ENCODE data around the gene CHN2. TPM values are rescaled to one million over a fixed set of nuclear protein-coding genes. Genes with fewer than 3 reads are reported as not detected.

CHN2 gene
- total RNA-seq, 1 experiment from 2014 or later: 17.2 TPM

- DNase-seq (ENCODE audit: low spot score): no peak
Measured at GRCh38 chr7:29332875-29333855, 138.6 kb downstream of the CHN2 start.

- no peak for DNase-seq (ENCODE audit: low spot score)
Measured at GRCh38 chr7:29335188-29336083, 140.9 kb downstream of the CHN2 start.

- peak; percentile 69 for DNase-seq (ENCODE audit: low spot score)
Measured at GRCh38 chr7:29337546-29338116, 143.1 kb downstream of the CHN2 start.

GRCh38 chr7:29340696-29341095, 146.1 kb downstream of the CHN2 start:
- no peak for DNase-seq (ENCODE audit: low spot score)

- no peak for DNase-seq (ENCODE audit: low spot score)
Measured at GRCh38 chr7:29341156-29341555, 146.6 kb downstream of the CHN2 start.

- DNase-seq (ENCODE audit: low spot score): no peak
Measured at GRCh38 chr7:29342761-29343160, 148.2 kb downstream of the CHN2 start.

GRCh38 chr7:29343399-29343798, 148.8 kb downstream of the CHN2 start:
- DNase-seq (ENCODE audit: low spot score): no peak

GRCh38 chr7:29344334-29344978, 149.9 kb downstream of the CHN2 start:
- no peak for DNase-seq (ENCODE audit: low spot score)

- peak; percentile 50 for DNase-seq (ENCODE audit: low spot score)
Measured at GRCh38 chr7:29345590-29345989, 151.0 kb downstream of the CHN2 start.

- DNase-seq (ENCODE audit: low spot score): no peak
Measured at GRCh38 chr7:29346231-29346978, 151.8 kb downstream of the CHN2 start.

- DNase-seq (ENCODE audit: low spot score): no peak
Measured at GRCh38 chr7:29349362-29349761, 154.8 kb downstream of the CHN2 start.

GRCh38 chr7:29350351-29350750, 155.8 kb downstream of the CHN2 start:
- no peak for DNase-seq (ENCODE audit: low spot score)

GRCh38 chr7:29352041-29352440, 157.5 kb downstream of the CHN2 start:
- no peak for DNase-seq (ENCODE audit: low spot score)

- DNase-seq (ENCODE audit: low spot score): no peak
Measured at GRCh38 chr7:29353810-29354209, 159.2 kb downstream of the CHN2 start.

GRCh38 chr7:29354340-29354739, 159.8 kb downstream of the CHN2 start:
- DNase-seq (ENCODE audit: low spot score): no peak

GRCh38 chr7:29355388-29355787, 160.8 kb downstream of the CHN2 start:
- DNase-seq (ENCODE audit: low spot score): no peak

- DNase-seq (ENCODE audit: low spot score): no peak
Measured at GRCh38 chr7:29356631-29357030, 162.1 kb downstream of the CHN2 start.

- no peak for DNase-seq (ENCODE audit: low spot score)
Measured at GRCh38 chr7:29359482-29360093, 165.0 kb downstream of the CHN2 start.

GRCh38 chr7:29360633-29361625, 166.4 kb downstream of the CHN2 start:
- no peak for DNase-seq (ENCODE audit: low spot score)
